SK-N-SH (cell line): Measurements from ENCODE around the gene ATG2A. TPM values are rescaled to one million over a fixed set of nuclear protein-coding genes. Genes with fewer than 3 reads are reported as not detected.
A peak's percentile ranks its signal among the peaks of the same experiment; 100 is the strongest.

ENCODE experiments used
- CTCF ChIA-PET: fragments of 300-600, 350-600 bp; formaldehyde crosslinking; extraction: SDS; loops from one replicate; lab custom pipeline; 2021; lab: Yijun Ruan, JAX
- POLR2A ChIA-PET: fragments of 350-600 bp; sonication (Branson Sonifier 250); formaldehyde crosslinking; extraction: SDS; loops from one replicate; lab custom pipeline; 2020; ENCODE audit warnings: antibody characterized with exemption, inconsistent platforms; lab: Yijun Ruan, JAX
- DNase-seq: peaks from one replicate; pipeline ENCODE4 v3.0.0; 2012
- H2AFZ ChIP-seq: fragments of 200-600 bp; sonication (generic); 2 replicates; pipeline ENCODE4 v1.8.1; 2016; ENCODE audit warnings: antibody characterized with exemption, mild to moderate bottlenecking, low read depth
- H3F3A ChIP-seq: fragments of 200-600 bp; sonication (generic); replicated peaks from 2 replicates; pipeline ENCODE3; 2016; ENCODE audit warnings: antibody characterized with exemption, mild to moderate bottlenecking; ENCODE audit not compliant: insufficient read depth
- H3K27ac ChIP-seq, 2 experiments: fragments of 200-500 bp in 1 of 2; fragments of 200-600 bp in 1 of 2; sonication (Bioruptor generic) in 1 of 2; sonication (generic), shearing (Covaris generic) in 1 of 2; 2 replicates each; pipeline versions ENCODE4 v1.5.1 to v1.6.1; 2014 to 2016; ENCODE audit warnings: low read depth in 2 of 2, inconsistent platforms in 1 of 2, low read length in 1 of 2, mild to moderate bottlenecking in 1 of 2, mixed read lengths in 1 of 2
- H3K27me3 ChIP-seq: fragments of 200-600 bp; sonication (generic), shearing (Covaris generic); 2 replicates; pipeline ENCODE4 v1.6.1; 2016; ENCODE audit warnings: mixed run types; ENCODE audit not compliant: insufficient read depth
- H3K36me3 ChIP-seq, 2 experiments: fragments of 200-500 bp in 1 of 2; fragments of 200-600 bp in 1 of 2; sonication (Bioruptor generic) in 1 of 2; sonication (generic) in 1 of 2; replicated peaks in 1 of 2; 2 replicates each; pipeline versions ENCODE3 to v1.5.1; 2014 to 2016; ENCODE audit warnings: low read length in 1 of 2, mild to moderate bottlenecking in 1 of 2; ENCODE audit not compliant: insufficient read depth in 2 of 2, control insufficient read depth in 1 of 2
- H3K4me1 ChIP-seq, 2 experiments: fragments of 200-500 bp in 1 of 2; fragments of 200-600 bp in 1 of 2; sonication (Bioruptor generic) in 1 of 2; sonication (generic), shearing (Covaris generic) in 1 of 2; 2 replicates each; pipeline versions ENCODE4 v1.5.1 to v1.6.1; 2014 to 2016; ENCODE audit warnings: low read depth in 1 of 2, low read length in 1 of 2, mixed run types in 1 of 2; ENCODE audit not compliant: insufficient read depth in 2 of 2, control insufficient read depth in 1 of 2
- H3K4me2 ChIP-seq: fragments of 200-600 bp; sonication (generic), shearing (Covaris generic); 2 replicates; pipeline ENCODE4 v1.6.1; 2017; ENCODE audit warnings: mixed run types
- H3K4me3 ChIP-seq, 2 experiments: fragments of 200-500 bp in 1 of 2; fragments of 200-600 bp in 1 of 2; sonication (Bioruptor generic) in 1 of 2; sonication (generic), shearing (Covaris generic) in 1 of 2; 2 replicates each; pipeline versions ENCODE4 v1.5.1 to v1.8.1; 2014 to 2016; ENCODE audit warnings: low read depth in 2 of 2, inconsistent platforms in 1 of 2, low read length in 1 of 2, mild to moderate bottlenecking in 1 of 2, mixed read lengths in 1 of 2, moderate library complexity in 1 of 2
- H3K79me2 ChIP-seq: fragments of 200-600 bp; sonication (generic); 2 replicates; pipeline ENCODE4 v1.8.1; 2017; ENCODE audit warnings: mild to moderate bottlenecking; ENCODE audit not compliant: insufficient read depth
- H3K9ac ChIP-seq: fragments of 200-600 bp; sonication (generic); 2 replicates; pipeline ENCODE4 v1.6.1; 2017; ENCODE audit warnings: mixed run types
- H3K9me2 ChIP-seq: fragments of 200-600 bp; sonication (generic); 2 replicates; pipeline ENCODE4 v1.6.1; 2017; ENCODE audit warnings: mixed run types
- H3K9me3 ChIP-seq: fragments of 200-600 bp; sonication (generic); 2 replicates; pipeline ENCODE4 v1.6.1; 2017; ENCODE audit warnings: mixed run types, mild to moderate bottlenecking, moderate library complexity
- H4K20me1 ChIP-seq: fragments of 200-600 bp; sonication (generic); 2 replicates; pipeline ENCODE4 v1.6.1; 2017; ENCODE audit warnings: mild to moderate bottlenecking, mixed run types; ENCODE audit not compliant: insufficient read depth
- CHD2 ChIP-seq: fragments of 150-350 bp; IDR thresholded peaks from 2 replicates; pipeline ENCODE4 v1.6.1; 2018; ENCODE audit warnings: low read length; ENCODE audit not compliant: partially characterized antibody
- EP300 ChIP-seq, 2 experiments: IDR thresholded peaks; 2 replicates each; pipeline versions ENCODE4 v1.4.0 to v1.6.1; 2012; ENCODE audit warnings: borderline replicate concordance in 1 of 2, low read depth in 1 of 2, low read length in 1 of 2
- EZH2phosphoT487 ChIP-seq: fragments of 200-600 bp; sonication (generic); IDR thresholded peaks from 2 replicates; pipeline ENCODE4 v1.6.1; 2017; ENCODE audit warnings: low read depth, mixed run types, mild to moderate bottlenecking, antibody characterized with exemption, moderate library complexity, borderline replicate concordance
- FOSL2 ChIP-seq: IDR thresholded peaks from 2 replicates; pipeline ENCODE4 v1.4.0; 2012; ENCODE audit warnings: low read depth, mild to moderate bottlenecking, moderate library complexity, borderline replicate concordance
- FOXJ3 ChIP-seq: sonication (generic); formaldehyde crosslinking; IDR thresholded peaks from 2 replicates; pipeline ENCODE4 v1.5.1; 2020; ENCODE audit warnings: mild to moderate bottlenecking, missing genetic modification reagents
- FOXM1 ChIP-seq: IDR thresholded peaks from 2 replicates; pipeline ENCODE4 v1.4.0; 2012; ENCODE audit warnings: low read depth, mild to moderate bottlenecking
- GATA2 ChIP-seq: sonication (generic); formaldehyde crosslinking; IDR thresholded peaks from 2 replicates; pipeline ENCODE4 v1.5.0; 2020; ENCODE audit warnings: mild to moderate bottlenecking, missing genetic modification reagents
- JUND ChIP-seq: IDR thresholded peaks from 2 replicates; pipeline ENCODE4 v1.4.0; 2012
- MEF2A ChIP-seq: IDR thresholded peaks from 2 replicates; pipeline ENCODE4 v1.4.0; 2012; ENCODE audit warnings: low read depth, borderline replicate concordance
- NFIC ChIP-seq: IDR thresholded peaks from 2 replicates; pipeline ENCODE4 v1.4.0; 2012; ENCODE audit warnings: borderline replicate concordance
- RCOR1 ChIP-seq: fragments of 150-350 bp; IDR thresholded peaks from 2 replicates; pipeline ENCODE4 v1.6.1; 2017; ENCODE audit warnings: antibody characterized with exemption, low read length
- RFX5 ChIP-seq: IDR thresholded peaks from 2 replicates; pipeline ENCODE4 v1.6.1; 2012; ENCODE audit warnings: mild to moderate bottlenecking, improper control_type of control experiment, low read length
- SIN3A ChIP-seq: IDR thresholded peaks from 2 replicates; pipeline ENCODE4 v1.6.1; 2012; ENCODE audit warnings: low read depth, mild to moderate bottlenecking, low read length, moderate library complexity, borderline replicate concordance
- SMC3 ChIP-seq: IDR thresholded peaks from 2 replicates; pipeline ENCODE4 v1.6.1; 2012; ENCODE audit warnings: low read depth, low read length, improper control_type of control experiment
- TAF1 ChIP-seq: IDR thresholded peaks from 2 replicates; pipeline ENCODE4 v1.6.1; 2012; ENCODE audit warnings: low read depth, mild to moderate bottlenecking, low read length, moderate library complexity, borderline replicate concordance
- TCF12 ChIP-seq: IDR thresholded peaks from 2 replicates; pipeline ENCODE4 v1.4.0; 2012
- USF2 ChIP-seq: fragments of 150-350 bp; IDR thresholded peaks from 2 replicates; pipeline ENCODE4 v1.6.1; 2017; ENCODE audit warnings: antibody characterized with exemption, low read length, low read depth, borderline replicate concordance
- YY1 ChIP-seq: IDR thresholded peaks from 2 replicates; pipeline ENCODE4 v1.4.0; 2012; ENCODE audit warnings: low read depth, mild to moderate bottlenecking
- ZBTB33 ChIP-seq: IDR thresholded peaks from 2 replicates; pipeline ENCODE4 v1.4.0; 2012; ENCODE audit warnings: low read depth, borderline replicate concordance
- WGBS: methylation state at CpG from one replicate; pipeline ENCODE4 v1.1.6; 2017; ENCODE audit warnings: low lambda C conversion rate; 5-methylcytosine and 5-hydroxymethylcytosine counted together
- polyA plus RNA-seq, 3 experiments: library from polyadenylated mRNA; depleted of rRNA; stranded (reverse); fragments of >200 nt; gene quantifications; 2 replicates each; pipeline ENCODE4 v1.2.3, GENCODE V29; 2012
- TF ChIP-seq, protein P1 (sequence below): fragments of 200-600 bp; sonication (generic); IDR thresholded peaks from 2 replicates; pipeline ENCODE4 v1.6.1; 2017; ENCODE audit warnings: antibody characterized with exemption, mild to moderate bottlenecking, moderate library complexity

Gene ATG2A
- polyA plus RNA-seq, 1 of the 3 experiments (the other 2 are of a cell fraction): 7.1 TPM

GRCh38 chr11:64888406-64888728 lies 28.6 kb downstream of the ATG2A start:
- no peaks in the 10 kb centered on the region for H3K9me2 ChIP-seq
- H4K20me1 ChIP-seq: no peaks in the 10 kb centered on the region
- no peaks in the 10 kb centered on the region for H3K79me2 ChIP-seq
- DNase-seq: no peak
- H3K36me3 ChIP-seq: no peaks in the 10 kb centered on the region
- H3F3A ChIP-seq: peaks cover 5% of the 10 kb centered on the region
- 74% methylated on average over 8 of the region's 8 CpGs for WGBS
- H3K27me3 ChIP-seq: no peaks in the 10 kb centered on the region
- 0 out of 2 replicates have a peak overlapping the region, but pooled peaks have one; percentile 47 for H3K4me2 ChIP-seq
- H3K4me1 ChIP-seq: peaks cover 0 to 12% of the 10 kb centered on the region in 2 experiments; a peak in 1 of 4 replicates
- no peak for TF ChIP-seq YY1
- no peak for TF ChIP-seq GATA2 (CRISPR knock-in tag)
- no peak for TF ChIP-seq JUND
- TF ChIP-seq, protein P1, sequence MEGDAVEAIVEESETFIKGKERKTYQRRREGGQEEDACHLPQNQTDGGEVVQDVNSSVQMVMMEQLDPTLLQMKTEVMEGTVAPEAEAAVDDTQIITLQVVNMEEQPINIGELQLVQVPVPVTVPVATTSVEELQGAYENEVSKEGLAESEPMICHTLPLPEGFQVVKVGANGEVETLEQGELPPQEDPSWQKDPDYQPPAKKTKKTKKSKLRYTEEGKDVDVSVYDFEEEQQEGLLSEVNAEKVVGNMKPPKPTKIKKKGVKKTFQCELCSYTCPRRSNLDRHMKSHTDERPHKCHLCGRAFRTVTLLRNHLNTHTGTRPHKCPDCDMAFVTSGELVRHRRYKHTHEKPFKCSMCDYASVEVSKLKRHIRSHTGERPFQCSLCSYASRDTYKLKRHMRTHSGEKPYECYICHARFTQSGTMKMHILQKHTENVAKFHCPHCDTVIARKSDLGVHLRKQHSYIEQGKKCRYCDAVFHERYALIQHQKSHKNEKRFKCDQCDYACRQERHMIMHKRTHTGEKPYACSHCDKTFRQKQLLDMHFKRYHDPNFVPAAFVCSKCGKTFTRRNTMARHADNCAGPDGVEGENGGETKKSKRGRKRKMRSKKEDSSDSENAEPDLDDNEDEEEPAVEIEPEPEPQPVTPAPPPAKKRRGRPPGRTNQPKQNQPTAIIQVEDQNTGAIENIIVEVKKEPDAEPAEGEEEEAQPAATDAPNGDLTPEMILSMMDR: no peak
- no peak for TF ChIP-seq FOXM1
- no peak for TF ChIP-seq MEF2A
- TF ChIP-seq FOXJ3 (CRISPR knock-in tag): no peak
- no peak for TF ChIP-seq ZBTB33
- no peak for TF ChIP-seq EP300 (IDR thresholded peaks at IDR 0.05; ENCODE audit: borderline replicate concordance in 1 of 2, low read depth in 1 of 2, low read length in 1 of 2)
- no peak for TF ChIP-seq CHD2
- no peak for TF ChIP-seq TAF1
- TF ChIP-seq SIN3A: no peak
- no peak for TF ChIP-seq NFIC
- TF ChIP-seq RFX5: no peak
- no peak for TF ChIP-seq SMC3
- no peak for TF ChIP-seq USF2
- TF ChIP-seq RCOR1: no peak
- TF ChIP-seq TCF12: no peak
- TF ChIP-seq FOSL2: no peak
- no peak for TF ChIP-seq EZH2phosphoT487
- H3K9me3 ChIP-seq: no peaks in the 10 kb centered on the region
- CTCF ChIA-PET: interaction anchor here (0.5 to 26.7 kb wide), 37 partner anchors 9 to 500 kb away, joined by 3 to 530 read pairs (median 4); partner anchors contain the start of genes ARL2, CDC42BPG and EHD1
- H3K9ac ChIP-seq: no peak overlapping the region
- POLR2A ChIA-PET: interaction anchor here (0.6 to 1.3 kb wide), 2 partner anchors 9 to 28 kb away, joined by 3 to 5 read pairs; partner anchors contain the start of gene EHD1
- peak overlapping the region; percentile 100 for H2AFZ ChIP-seq
- no peak overlapping the region; a peak in 1 of 4 replicates for H3K4me3 ChIP-seq
- no peak overlapping the region for H3K27ac ChIP-seq
